Activated naive CD4-positive, alpha-beta T cell treated with anti-CD3 and anti-CD28 coated beads, Interleukin-2, amount 50 U/mL, for 16 hours (primary cell): ENCODE results near the gene PTPRG.

Source experiments
- DNase-seq: peaks from one replicate; pipeline ENCODE4 v3.0.0-alpha.2; 2020

The PTPRG gene

DNA sequence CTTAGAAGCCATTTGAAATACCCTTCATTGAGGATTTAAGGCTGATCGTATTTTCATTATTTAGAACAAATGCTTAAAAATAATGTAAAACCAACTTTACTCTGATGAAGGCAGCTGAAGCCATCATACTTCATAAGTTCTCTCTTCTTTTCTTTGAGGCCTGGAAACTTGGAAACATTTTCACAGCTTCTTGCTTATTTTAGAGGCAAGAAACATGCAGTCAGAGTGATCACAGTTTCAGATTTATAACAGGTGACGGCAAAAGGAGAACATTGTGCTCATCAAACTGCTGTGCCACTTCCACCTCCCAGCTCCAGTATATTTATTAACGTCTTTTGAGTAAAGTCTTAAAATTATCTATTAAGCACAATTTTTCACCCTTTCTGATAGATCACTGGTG lies 376.1 kb downstream of the PTPRG start:
- no peak for DNase-seq

- DNase-seq = no peak
These were observed 377.6 kb downstream of the PTPRG start for GRCh38 chr3:61938878-61939549.

DNA sequence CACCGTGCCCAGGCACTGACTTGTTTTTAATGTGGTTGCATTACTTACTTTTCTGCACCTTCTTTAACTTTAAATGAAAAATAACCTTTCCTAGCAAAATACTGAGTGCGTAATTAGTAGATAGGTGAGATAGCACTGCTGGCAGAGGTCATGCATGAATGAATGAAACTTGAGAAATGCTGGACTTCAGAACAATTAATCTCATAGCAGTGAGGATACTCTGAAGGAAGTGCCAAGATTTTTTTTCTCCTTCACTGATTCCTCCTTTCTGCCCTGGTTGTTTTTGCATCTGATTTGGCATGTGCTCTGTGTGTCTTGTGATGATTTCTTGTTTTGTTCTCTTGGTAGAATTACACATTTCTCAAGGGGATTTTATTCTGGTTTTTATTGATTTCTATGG lies 378.9 kb downstream of the PTPRG start:
- no peak for DNase-seq

DNA sequence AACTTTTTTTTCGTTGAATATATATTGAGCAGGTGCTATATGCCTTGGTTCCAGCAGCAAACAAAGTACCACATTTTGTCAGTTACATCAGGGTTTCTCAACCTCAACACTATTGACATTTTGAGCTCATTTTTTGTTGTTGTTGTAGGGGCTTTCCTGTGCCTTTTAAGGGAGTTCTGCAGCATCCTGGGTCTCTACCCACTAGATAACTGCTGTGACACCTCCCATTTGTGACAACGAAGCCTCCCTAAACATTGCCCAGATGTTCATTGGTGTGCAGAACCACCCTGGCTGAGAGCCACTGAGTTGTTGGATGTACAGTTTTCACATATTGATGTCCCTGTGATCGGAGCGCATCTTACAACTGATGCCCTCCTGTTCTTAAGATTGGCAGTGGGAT lies 382.6 kb downstream of the PTPRG start:
- no peak for DNase-seq

GRCh38 chr3:61944726-61945125 lies 383.4 kb downstream of the PTPRG start:
- DNase-seq = no peak

GRCh38 chr3:61945657-61946056 lies 384.3 kb downstream of the PTPRG start:
- DNase-seq = no peak

DNA sequence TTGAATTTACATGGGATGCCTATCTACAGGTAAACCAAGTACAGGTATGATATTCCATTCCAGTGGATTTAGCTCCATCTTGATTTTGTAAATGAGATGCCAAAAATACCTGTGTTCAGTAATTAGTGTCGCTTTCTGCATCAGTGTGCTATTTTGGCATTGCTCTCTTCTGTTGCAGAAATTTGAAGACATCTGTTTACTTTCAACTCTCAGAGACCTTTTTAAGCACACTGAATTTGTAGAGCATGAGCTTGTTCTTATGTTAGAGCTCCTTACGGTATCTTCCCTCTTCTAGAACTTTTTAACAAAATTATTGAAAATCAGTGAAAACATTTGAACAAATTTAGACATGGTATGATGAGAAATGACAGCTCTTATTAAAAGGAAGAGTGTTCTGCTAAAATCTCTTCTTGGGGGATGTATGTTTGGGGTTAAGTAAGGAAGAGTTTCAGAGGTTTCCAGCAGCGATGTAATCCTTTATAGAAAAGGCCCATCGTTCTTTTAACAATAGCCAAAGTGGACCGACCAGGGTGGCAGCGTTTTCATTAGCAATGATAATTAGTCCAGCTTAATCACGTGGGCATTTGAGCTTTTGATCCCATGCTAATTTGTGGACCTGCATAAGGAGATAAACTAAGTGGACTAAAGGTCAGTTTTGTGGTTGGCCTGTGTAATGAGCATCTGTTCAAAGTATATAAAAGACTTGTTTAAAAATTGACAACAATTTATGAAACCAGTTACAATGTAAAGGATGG lies 385.4 kb downstream of the PTPRG start:
- DNase-seq = no peak

GRCh38 chr3:61947456-61947855 lies 386.1 kb downstream of the PTPRG start:
- no peak for DNase-seq

GRCh38 chr3:61948699-61949305 lies 387.4 kb downstream of the PTPRG start:
- no peak for DNase-seq

DNA sequence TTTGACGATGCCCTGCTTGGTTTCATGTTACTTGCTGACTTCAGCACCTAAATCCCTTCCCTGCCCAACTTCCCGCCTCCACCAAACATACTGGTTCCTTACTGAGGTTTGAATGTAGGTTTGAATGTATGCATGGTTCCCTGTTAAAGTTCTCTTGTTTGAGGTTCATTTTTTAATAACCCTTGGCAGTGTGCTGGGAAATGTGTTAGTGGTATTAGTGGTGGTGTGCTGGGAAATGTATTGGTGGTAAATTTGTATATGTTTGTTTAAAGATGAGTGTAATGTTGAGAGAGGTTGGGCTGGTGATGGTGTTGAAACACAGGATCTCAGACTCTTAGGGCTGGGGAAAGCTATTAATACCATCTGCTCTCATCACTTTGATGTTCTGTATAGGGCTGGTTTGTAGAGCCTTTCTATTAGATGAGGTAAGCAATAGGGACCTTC lies 392.7 kb downstream of the PTPRG start:
- no peak for DNase-seq

DNA sequence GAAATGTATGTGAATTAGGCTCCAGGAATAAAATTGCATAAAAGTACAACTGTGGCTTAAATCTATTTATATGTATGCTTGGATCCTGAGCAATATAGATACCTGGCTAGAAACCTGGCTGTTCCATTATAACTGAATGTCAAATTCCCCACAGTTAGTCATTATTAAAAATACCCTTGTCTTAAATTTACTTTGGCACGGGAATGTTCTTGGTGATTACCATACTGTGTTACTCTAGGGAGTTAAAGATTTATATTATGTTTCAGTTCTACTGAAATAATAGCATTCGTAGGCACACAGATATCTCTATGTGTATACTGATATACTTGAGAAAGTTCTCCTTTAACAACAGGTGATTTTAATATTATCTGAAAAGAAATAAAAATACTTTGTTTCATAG lies 394.1 kb downstream of the PTPRG start:
- DNase-seq = no peak

GRCh38 chr3:61956236-61956635 lies 394.9 kb downstream of the PTPRG start:
- DNase-seq = no peak

DNA sequence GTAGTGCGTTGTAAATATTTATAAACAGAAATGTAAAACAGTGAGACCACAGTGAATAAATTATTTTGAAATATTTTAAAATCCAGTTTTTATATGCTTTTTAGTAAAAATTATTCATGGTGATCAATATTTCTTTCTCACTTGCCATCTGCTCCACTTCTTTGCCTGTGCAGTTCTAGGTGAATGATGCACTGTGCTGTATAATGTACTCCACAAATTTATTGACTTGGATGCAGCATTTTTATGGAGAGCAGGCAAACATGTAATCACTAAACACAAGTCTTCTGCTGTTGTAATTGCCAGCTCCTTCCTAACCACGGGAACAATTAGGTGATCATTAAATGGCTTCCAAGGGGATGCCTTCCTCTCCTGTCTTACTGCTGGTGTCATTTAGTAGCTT lies 395.9 kb downstream of the PTPRG start:
- no peak for DNase-seq

- DNase-seq = no peak
These were observed 399.6 kb downstream of the PTPRG start for GRCh38 chr3:61960976-61961375.

DNA sequence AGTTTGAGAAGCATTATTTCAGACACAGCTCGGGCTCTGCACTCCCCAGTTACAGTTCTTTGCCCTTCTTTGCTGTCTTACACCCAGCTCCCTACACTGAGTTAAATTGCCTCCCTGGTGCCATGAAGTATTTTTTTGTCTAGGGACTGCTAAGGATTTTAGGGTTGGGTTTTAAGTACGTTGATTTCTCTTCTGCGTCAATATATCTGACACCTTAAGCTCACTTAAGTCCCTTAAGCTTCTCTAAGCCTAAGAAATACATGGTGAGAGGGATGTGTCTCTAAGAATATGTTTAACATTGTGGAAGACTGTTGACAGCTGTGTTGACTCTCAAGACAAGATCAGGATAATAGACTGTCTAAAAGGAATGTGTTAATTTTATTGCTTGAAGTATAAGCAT lies 400.5 kb downstream of the PTPRG start:
- DNase-seq = no peak

GRCh38 chr3:61964566-61964965 lies 403.2 kb downstream of the PTPRG start:
- no peak for DNase-seq

DNA sequence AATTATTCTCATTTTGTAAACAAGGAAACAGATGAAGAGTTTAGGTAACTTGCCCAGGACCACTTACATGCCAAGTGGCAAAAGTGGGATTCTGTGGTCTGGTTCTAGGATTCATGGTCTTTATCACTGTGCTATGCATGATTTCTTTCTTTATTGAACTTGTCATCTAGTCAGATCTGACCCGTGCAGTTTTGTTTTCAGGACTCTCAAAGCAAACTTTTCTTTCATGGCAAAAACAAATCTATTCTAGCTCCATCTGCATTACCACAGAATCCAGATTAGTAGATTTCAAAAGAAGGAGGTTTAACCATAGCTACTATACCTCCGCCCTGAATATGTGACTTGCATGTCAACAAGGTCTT lies 404.4 kb downstream of the PTPRG start:
- no peak for DNase-seq

DNA sequence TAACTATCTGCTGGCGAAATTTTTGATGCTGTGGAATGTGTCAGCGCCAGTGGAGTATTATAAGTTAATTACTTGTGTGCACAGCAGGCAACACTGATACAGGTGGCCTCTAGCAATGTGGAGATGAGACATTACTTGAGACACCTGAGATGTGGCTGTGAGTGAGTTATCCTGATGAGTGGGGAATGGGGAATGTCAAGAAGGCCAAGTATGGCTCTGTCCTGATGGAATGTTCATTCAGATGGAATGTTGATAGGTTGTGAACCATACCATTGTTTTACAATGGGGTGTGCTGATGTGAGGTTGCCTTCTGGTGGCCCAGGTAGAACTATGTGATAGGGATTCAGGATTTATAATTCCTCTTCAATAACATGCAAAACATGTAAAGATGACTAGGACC lies 404.8 kb downstream of the PTPRG start:
- DNase-seq = no peak

- DNase-seq = no peak
These were observed 405.6 kb downstream of the PTPRG start for GRCh38 chr3:61967019-61967418.

GRCh38 chr3:61967937-61968336 lies 406.6 kb downstream of the PTPRG start:
- no peak for DNase-seq

- DNase-seq = no peak
These were observed 413.3 kb downstream of the PTPRG start for GRCh38 chr3:61974662-61975061.

DNA sequence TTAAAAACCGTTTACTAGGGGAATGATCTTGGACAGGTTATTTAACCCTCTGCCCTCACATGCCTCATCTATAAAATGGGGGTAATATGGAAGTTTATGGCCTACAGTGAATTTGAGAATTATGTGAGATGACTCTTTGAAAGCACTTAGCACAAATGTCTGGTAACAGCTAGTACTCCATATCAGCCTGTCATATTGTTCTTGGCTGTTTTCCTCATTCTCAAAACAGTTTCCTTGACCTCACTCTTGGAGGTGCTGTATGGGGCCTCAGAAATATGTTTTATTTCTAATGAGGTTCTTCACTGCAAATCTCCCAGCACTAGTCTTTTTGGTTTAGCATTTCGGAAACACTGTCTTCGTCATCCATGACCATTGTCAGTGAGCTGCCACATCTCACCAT lies 413.8 kb downstream of the PTPRG start:
- no peak for DNase-seq

- DNase-seq = no peak
These were observed 414.6 kb downstream of the PTPRG start for GRCh38 chr3:61975936-61976335.
